ENCODE results near the gene SHISA7.

SHISA7 gene

GRCh38 chr19:55443045-55443823, at the start of gene SHISA7:
SHISA7 (minus strand) TSS chr19:55443300; CDS start chr19:55442863, 437 bp downstream.
- DNase-seq: no peak

- no peak for DNase-seq
These were observed 49.4 kb upstream of the SHISA7 start for GRCh38 chr19:55492362-55492944.

- no peak for DNase-seq
These were observed 48.7 kb upstream of the SHISA7 start for GRCh38 chr19:55491546-55492360.

GRCh38 chr19:55490478-55491432, 47.7 kb upstream of the SHISA7 start:
- no peak for DNase-seq

GRCh38 chr19:55489711-55490477, 46.8 kb upstream of the SHISA7 start:
- no peak for DNase-seq

GRCh38 chr19:55488986-55489710, 46.0 kb upstream of the SHISA7 start:
- DNase-seq: no peak

- DNase-seq: no peak
These were observed 45.0 kb upstream of the SHISA7 start, which contains the start of gene SSC5D for GRCh38 chr19:55487924-55488687. SSC5D (plus strand) TSS chr19:55488436; CDS start chr19:55488590, 154 bp downstream.

- DNase-seq: peak; percentile 81
These were observed 44.1 kb upstream of the SHISA7 start for GRCh38 chr19:55486971-55487923.

GRCh38 chr19:55486043-55486970, 43.2 kb upstream of the SHISA7 start:
- no peak for DNase-seq

- DNase-seq: no peak
These were observed 42.4 kb upstream of the SHISA7 start for GRCh38 chr19:55485439-55486011.

- DNase-seq: peak; percentile 86
These were observed 41.7 kb upstream of the SHISA7 start, which contains the start of gene NAT14 for GRCh38 chr19:55484593-55485438. NAT14 (plus strand) TSS chr19:55485188; CDS start chr19:55485709, 521 bp downstream.

- DNase-seq: no peak
These were observed 40.8 kb upstream of the SHISA7 start for GRCh38 chr19:55483706-55484592.

GRCh38 chr19:55482967-55483705, 40.0 kb upstream of the SHISA7 start:
- DNase-seq: no peak
